ENCODE data around the gene DNAH7.

The DNAH7 gene

DNA sequence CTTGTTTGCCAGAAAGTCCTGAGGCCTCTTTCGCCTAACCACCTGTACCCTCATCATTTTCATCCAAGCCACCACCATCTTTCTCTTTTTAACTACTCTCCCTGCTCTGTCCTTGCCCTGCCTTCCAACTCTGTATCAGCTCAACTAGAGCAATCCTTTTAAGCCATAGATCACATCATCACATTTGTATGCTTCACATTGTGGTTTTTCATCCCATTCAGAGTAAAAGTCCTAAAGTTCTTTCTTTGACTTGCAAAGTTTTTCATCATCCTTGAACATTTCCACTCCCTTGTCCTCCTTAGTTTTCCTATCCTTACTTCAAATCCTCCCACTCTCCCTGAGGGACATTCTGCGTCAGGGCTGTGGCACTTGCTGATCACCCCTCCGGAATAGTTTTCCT, 337.7 kb downstream of the DNAH7 start:
- TF ChIP-seq POLR2AphosphoS5 (IDR thresholded peaks at IDR 0.05; ENCODE audit: borderline replicate concordance, low read depth, low read length) (no peak), FOXP2 (optimal IDR thresholded peaks at IDR 0.05; ENCODE audit: control extremely low read depth, extremely low read length, insufficient read depth) (no peak), EZH2 (IDR thresholded peaks at IDR 0.05) (no peak)
- no peak for DNase-seq (ENCODE audit: low read depth, low spot score)
- Histone ChIP-seq H3K9me3 (ENCODE audit: low read depth, low read length) (no peaks in the 10 kb centered on the region), H3K4me3 (no peak overlapping the region), H3K27ac (no peak overlapping the region), H3K9ac (ENCODE audit: insufficient read length) (no peak overlapping the region), H3K36me3 (ENCODE audit: insufficient read depth, low read length) (no peaks in the 10 kb centered on the region; the same call in 1 of the 2 replicates)

DNA sequence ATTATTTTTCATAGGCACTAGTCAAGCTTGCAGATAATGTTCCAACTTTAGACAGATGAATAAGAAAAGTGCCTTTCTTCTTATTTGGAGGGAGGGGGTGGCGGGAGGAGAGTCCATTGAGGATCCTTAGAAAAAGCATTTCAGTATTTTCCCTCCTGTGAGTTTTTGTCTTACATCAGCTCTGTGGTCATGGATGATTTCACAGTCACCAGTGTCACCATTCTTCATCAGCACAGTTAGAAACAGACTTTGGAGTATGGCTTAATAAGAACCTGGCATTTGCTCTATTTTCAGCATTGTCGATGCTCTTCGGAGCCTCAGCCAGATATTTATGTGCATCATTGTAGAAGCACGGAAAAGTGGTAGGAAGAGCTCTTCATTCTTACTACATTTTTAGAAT, 341.5 kb downstream of the DNAH7 start:
- Histone ChIP-seq H3K9ac (ENCODE audit: insufficient read length) (no peak overlapping the region), H3K4me3 (no peak overlapping the region), H3K27ac (no peak overlapping the region), H3K36me3 (ENCODE audit: insufficient read depth, low read length) (no peaks in the 10 kb centered on the region; the same call in 1 of the 2 replicates), H3K9me3 (ENCODE audit: low read depth, low read length) (no peaks in the 10 kb centered on the region)
- TF ChIP-seq FOXP2 (optimal IDR thresholded peaks at IDR 0.05; ENCODE audit: control extremely low read depth, extremely low read length, insufficient read depth) (no peak), POLR2AphosphoS5 (IDR thresholded peaks at IDR 0.05; ENCODE audit: borderline replicate concordance, low read depth, low read length) (no peak), EZH2 (IDR thresholded peaks at IDR 0.05) (no peak)
- DNase-seq (ENCODE audit: low read depth, low spot score), result no peak

DNA sequence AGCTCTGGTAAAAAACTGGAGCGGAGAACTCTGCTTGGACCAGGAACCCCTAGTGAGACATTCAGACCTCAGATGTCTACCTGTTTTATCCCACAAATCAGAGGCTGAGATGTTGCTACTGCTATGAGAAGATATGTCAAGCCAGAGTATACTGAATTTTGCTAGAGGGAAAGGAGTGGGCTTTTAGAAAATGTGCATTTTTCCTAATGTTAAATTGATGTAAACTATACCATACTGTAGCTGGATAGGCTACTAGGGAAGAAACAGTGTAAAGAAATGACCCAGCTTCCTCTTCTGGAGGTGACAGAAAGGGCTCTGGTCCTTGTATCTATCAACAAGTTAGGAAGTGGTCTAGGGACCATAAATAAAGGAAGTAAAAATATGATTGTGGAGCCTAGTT, 346.6 kb downstream of the DNAH7 start:
- Histone ChIP-seq H3K36me3 (ENCODE audit: insufficient read depth, low read length) (no peaks in the 10 kb centered on the region; the same call in 1 of the 2 replicates), H3K9me3 (ENCODE audit: low read depth, low read length) (no peaks in the 10 kb centered on the region), H3K27ac (no peak overlapping the region), H3K9ac (ENCODE audit: insufficient read length) (no peak overlapping the region), H3K4me3 (no peak overlapping the region)
- no peak for DNase-seq (ENCODE audit: low read depth, low spot score)
- TF ChIP-seq EZH2 (IDR thresholded peaks at IDR 0.05), result no peak
- no peak for TF ChIP-seq POLR2AphosphoS5 (IDR thresholded peaks at IDR 0.05; ENCODE audit: borderline replicate concordance, low read depth, low read length)
- no peak for TF ChIP-seq FOXP2 (optimal IDR thresholded peaks at IDR 0.05; ENCODE audit: control extremely low read depth, extremely low read length, insufficient read depth)

DNA sequence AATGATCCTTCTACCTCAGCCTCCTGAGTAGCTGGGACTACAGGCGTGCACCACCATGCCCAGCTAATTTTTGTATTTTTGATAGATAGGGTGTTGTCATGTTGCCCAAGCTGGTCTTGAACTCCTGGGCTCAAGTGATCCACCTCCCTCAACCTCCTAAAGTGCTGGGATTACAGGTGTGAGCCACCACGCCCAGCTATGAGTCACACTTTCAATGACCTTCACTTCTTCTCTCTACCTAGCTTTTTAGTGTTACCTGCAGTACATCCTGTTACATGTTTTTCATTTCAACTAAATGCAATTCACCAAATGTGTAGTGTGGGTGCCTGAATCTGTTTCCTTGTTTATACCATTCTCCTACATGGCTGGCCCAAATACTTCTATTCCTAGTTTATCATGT, 347.6 kb downstream of the DNAH7 start:
- no peak for DNase-seq (ENCODE audit: low read depth, low spot score)
- no peak overlapping the region for H3K27ac ChIP-seq
- TF ChIP-seq FOXP2 (optimal IDR thresholded peaks at IDR 0.05; ENCODE audit: control extremely low read depth, extremely low read length, insufficient read depth), result no peak
- no peak overlapping the region for H3K4me3 ChIP-seq
- H3K9ac ChIP-seq (ENCODE audit: insufficient read length), result no peak overlapping the region
- peaks cover 6% of the 10 kb centered on the region for H3K36me3 ChIP-seq (ENCODE audit: insufficient read depth, low read length)
- no peaks in the 10 kb centered on the region for H3K9me3 ChIP-seq (ENCODE audit: low read depth, low read length)

DNA sequence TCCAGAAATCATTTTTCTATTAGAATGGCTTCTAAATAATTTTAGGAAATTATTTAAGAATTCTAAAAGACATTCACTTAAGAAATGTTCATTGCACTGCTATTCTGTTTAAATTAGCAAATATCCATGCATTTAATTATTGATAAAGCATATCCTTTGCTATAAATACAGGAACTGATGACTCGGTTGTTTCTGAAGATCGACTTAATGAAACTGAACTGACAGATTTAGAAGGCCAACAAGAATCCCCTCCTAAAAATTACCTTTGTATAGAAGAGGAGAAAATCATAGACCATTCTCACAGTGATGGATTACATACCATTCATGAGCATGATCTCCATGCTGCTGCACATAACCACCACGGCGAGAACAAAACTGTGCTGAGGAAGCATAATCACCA, 352.2 kb downstream of the DNAH7 start:
- no peak for TF ChIP-seq EZH2 (IDR thresholded peaks at IDR 0.05)
- TF ChIP-seq FOXP2 (optimal IDR thresholded peaks at IDR 0.05; ENCODE audit: control extremely low read depth, extremely low read length, insufficient read depth), result no peak
- TF ChIP-seq POLR2AphosphoS5 (IDR thresholded peaks at IDR 0.05; ENCODE audit: borderline replicate concordance, low read depth, low read length), result no peak
- H3K36me3 ChIP-seq (ENCODE audit: insufficient read depth, low read length), result peaks cover 15% of the 10 kb centered on the region
- no peak for DNase-seq (ENCODE audit: low read depth, low spot score)
- H3K4me3 ChIP-seq, result no peak overlapping the region
- no peak overlapping the region for H3K9ac ChIP-seq (ENCODE audit: insufficient read length)
- no peak overlapping the region for H3K27ac ChIP-seq
- no peaks in the 10 kb centered on the region for H3K9me3 ChIP-seq (ENCODE audit: low read depth, low read length)

DNA sequence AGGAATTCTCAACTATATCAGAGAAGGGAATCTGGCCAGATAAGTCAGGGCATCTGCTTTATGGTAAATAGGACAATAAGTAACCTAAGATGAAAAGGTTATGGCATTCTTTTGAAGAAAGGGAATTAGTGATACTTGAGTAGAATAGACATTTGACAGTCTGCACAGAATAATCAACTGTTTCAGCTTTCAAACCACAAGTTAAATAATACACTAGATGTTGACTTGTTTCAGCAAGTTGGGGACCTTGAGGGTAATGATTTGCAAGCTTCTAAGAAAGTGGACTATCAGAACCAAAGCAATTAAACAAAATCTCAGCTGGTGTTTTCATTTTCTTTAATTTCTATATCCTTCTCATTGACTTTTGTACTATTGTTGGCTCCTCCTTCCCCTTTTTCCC, 357.2 kb downstream of the DNAH7 start:
- Histone ChIP-seq H3K9ac (ENCODE audit: insufficient read length) (no peak overlapping the region), H3K36me3 (ENCODE audit: insufficient read depth, low read length) (peaks cover 10% of the 10 kb centered on the region; the same call in 1 of the 2 replicates), H3K27ac (no peak overlapping the region), H3K4me3 (no peak overlapping the region), H3K9me3 (ENCODE audit: low read depth, low read length) (no peaks in the 10 kb centered on the region)
- DNase-seq (ENCODE audit: low read depth, low spot score), result no peak
- TF ChIP-seq EZH2 (IDR thresholded peaks at IDR 0.05) (no peak), POLR2AphosphoS5 (IDR thresholded peaks at IDR 0.05; ENCODE audit: borderline replicate concordance, low read depth, low read length) (no peak), FOXP2 (optimal IDR thresholded peaks at IDR 0.05; ENCODE audit: control extremely low read depth, extremely low read length, insufficient read depth) (no peak)

DNA sequence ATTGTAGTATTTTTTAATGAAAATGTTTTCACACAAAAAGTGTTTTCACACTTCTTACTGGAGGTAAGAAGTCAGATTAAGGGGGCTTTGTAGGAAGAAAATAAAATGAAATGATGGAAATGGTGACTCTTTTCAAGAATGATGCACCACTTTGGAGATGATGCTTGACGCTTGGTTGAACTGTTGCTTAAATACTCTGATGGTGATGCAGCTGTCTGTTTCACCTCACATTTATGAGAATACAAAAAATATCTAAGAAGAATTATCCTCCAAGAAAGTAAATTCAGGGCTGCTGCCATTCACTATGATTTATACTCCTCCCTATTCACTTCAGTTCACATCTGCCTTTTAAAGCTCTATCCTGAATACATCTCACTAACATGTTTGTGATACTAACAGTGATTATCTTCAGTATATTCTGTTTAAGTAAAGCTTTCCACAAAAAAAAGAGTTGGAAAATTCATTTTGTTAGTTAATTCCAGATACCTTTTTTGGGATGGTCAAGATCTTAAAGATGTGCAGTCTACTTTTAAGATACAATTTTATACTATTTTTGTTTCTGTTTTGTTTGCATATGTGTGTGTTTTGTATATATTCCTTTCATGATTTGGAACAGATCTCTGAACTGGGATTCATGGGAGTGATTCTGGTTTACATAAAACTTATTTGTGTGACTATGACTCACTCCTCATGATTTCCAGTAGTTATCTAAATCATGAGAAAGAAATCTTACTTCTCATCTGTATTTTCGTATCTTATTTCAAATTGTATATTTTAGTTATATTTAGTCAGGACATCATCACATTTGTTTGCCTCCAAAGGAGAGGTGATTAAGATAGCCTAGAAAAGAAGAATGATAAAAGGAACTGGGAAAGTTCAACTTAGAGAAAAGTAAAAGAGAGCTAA, 358.5 kb downstream of the DNAH7 start:
- no peak for TF ChIP-seq POLR2AphosphoS5 (IDR thresholded peaks at IDR 0.05; ENCODE audit: borderline replicate concordance, low read depth, low read length)
- no peak for TF ChIP-seq FOXP2 (optimal IDR thresholded peaks at IDR 0.05; ENCODE audit: control extremely low read depth, extremely low read length, insufficient read depth)
- no peak for TF ChIP-seq EZH2 (IDR thresholded peaks at IDR 0.05)
- H3K36me3 ChIP-seq (ENCODE audit: insufficient read depth, low read length), result peaks cover 9% of the 10 kb centered on the region; the same call in 1 of the 2 replicates
- H3K9ac ChIP-seq (ENCODE audit: insufficient read length), result no peak overlapping the region
- no peaks in the 10 kb centered on the region for H3K9me3 ChIP-seq (ENCODE audit: low read depth, low read length)
- no peak overlapping the region for H3K4me3 ChIP-seq
- no peak overlapping the region for H3K27ac ChIP-seq
- DNase-seq (ENCODE audit: low read depth, low spot score), result no peak

DNA sequence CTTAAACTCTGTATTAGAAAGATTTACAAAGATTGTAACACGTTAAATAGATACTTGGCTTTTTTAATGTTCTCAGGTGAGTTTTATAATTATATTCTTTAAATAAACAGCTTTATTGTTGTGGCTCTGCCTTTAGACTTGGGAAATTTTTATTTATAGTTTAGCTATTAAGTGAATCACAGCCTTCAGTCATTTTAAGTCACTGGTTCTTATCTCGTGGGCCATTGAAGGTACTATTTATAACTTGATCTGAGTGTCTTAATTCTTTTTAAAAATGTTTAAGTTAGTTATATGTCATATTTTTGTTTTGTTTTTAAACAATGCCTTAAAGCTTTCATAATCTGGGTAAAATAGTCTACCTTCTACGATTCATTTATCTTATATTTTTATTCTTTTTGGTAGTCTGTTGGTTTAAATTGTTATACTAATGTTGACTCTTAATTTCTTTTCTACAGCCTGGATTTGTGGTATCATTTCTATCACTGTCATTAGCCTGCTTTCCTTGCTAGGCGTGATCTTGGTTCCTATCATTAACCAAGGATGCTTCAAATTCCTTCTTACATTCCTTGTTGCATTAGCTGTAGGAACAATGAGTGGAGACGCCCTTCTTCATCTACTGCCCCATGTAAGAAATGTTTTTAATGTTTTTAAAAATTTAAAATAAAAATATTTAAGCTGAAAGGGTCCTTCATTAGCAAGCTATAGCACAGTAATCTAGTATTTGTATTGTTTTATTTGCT, 362.3 kb downstream of the DNAH7 start:
- no peak for DNase-seq (ENCODE audit: low read depth, low spot score)
- TF ChIP-seq FOXP2 (optimal IDR thresholded peaks at IDR 0.05; ENCODE audit: control extremely low read depth, extremely low read length, insufficient read depth) (no peak), EZH2 (IDR thresholded peaks at IDR 0.05) (no peak), POLR2AphosphoS5 (IDR thresholded peaks at IDR 0.05; ENCODE audit: borderline replicate concordance, low read depth, low read length) (no peak)
- H3K9me3 ChIP-seq (ENCODE audit: low read depth, low read length), result no peaks in the 10 kb centered on the region

More for the DNA sequence above, 362.3 kb downstream of the DNAH7 start:
- H3K4me3 ChIP-seq, result no peak overlapping the region
- H3K36me3 ChIP-seq (ENCODE audit: insufficient read depth, low read length), result no peaks in the 10 kb centered on the region
- no peak overlapping the region for H3K9ac ChIP-seq (ENCODE audit: insufficient read length)
- H3K27ac ChIP-seq, result no peak overlapping the region
